HG02610 (cell line): ENCODE results near the gene C6orf52.
A peak's percentile ranks its signal among the peaks of the same experiment; 100 is the strongest.
"Not testable (repeated sequence)": the region's sequence is repeated elsewhere in the genome, so short reads cannot be mapped to it uniquely, and the experiment has no call there.

ENCODE experiments used
- ATAC-seq: cut with Tn5 transposase; IDR thresholded peaks from one replicate; pipeline ENCODE4 v1.9.1; 2021; ENCODE audit warnings: mild to moderate bottlenecking, moderate library complexity; ENCODE audit not compliant: unreplicated experiment

Gene C6orf52

DNA sequence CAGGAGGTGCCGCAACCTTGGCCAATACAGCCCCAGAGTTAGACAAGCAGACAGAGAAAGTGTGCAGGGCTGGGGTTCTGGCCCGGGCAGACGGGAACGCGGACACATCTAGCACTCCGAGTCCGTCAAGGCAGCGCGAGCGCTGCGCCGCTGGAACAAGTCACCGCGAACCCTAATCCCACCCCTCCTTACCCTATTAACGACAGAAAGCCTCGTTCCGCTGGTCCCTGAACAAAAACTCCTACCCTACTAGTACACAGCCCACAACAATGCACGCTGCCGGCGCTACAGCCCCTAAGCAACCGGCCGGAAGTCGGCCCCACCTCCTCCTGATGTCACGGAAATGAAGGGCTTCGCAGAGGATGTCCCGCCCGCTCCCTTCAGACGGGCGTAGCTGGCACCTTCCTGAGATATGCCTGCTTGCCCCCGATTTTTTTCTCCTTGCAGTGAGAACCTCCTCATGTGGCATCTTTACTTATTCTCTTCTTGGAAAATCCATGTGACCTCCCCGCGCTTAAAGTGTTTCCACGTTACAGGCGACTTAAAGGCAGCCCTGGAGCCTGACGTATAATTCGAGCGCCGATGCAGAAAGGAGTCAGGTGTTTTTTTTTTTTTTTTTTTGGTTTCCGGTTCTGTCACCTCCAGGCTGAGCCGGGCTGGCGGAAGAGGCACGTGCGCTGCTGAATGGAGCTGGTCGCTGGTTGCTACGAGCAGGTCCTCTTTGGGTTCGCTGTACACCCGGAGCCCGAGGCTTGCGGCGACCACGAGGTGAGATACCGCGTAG lies at the start of gene C6orf52, which contains the start of gene PAK1IP1:
C6orf52 (minus strand) TSS at position 315 of the 784 bp plus-strand sequence. CDS start 7,066 bp downstream, outside the sequence.
PAK1IP1 (plus strand) TSS at position 671 of the 784 bp plus-strand sequence; CDS start at position 685, 14 bp downstream.
- peak; percentile 99 for ATAC-seq

DNA sequence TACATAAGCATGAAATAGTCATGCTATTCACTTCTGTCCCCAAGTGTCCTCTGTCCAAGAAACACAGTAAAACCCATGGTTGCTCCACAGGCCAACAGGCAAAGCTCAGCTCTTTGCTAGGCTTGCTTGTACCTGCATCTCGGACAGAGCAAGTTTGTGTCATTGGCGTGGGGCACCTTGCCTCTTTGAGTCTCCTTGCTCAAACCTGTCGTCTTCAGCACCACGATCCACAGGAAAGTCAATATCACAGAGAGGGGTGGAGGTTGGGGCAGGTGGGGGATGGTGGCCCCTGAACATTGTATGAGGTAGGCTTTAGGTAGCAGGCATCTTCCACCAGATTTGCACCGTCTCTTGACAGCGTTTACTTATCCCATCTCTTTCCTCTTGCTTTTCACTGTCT lies 49.1 kb upstream of the C6orf52 start:
- ATAC-seq = no peak

DNA sequence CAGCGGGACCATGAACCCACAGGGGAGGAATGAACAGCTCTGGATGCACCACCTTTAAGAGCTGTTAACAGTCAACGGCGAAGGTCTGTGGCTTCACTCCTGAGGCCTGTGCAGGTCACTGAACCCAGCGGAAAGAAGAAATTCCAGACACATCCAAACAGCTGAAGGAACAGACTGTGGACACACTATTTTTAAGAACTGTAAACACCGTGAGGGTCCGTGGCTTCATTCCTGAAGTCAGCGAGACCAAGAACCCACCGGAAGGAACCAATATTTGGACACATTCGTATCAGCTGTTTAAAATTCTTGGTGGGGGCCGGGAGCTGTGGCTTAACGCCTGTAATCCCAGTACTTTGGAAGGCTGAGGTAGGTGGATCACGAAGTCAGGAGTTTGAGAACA lies 47.8 kb upstream of the C6orf52 start:
- no peak for ATAC-seq

DNA sequence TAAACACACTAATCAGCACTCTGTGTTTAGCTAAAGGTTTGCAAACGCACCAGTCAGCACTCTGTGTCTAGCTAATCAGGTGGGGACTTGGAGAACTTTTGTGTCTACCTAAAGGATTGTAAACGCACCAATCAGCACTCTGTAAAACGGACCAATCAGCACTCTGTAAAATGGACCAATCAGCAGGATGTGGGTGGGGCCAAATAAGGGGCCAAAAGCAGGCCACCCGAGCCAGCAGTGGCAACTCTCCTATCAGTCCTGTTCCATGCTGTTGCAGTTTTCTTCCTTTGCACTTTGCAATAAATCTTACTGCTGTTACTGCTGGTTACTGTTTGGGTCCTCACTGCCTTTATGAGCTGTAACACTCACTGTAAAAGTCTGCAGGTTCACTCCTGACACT lies 47.2 kb upstream of the C6orf52 start:
- ATAC-seq = not testable (repeated sequence)

DNA sequence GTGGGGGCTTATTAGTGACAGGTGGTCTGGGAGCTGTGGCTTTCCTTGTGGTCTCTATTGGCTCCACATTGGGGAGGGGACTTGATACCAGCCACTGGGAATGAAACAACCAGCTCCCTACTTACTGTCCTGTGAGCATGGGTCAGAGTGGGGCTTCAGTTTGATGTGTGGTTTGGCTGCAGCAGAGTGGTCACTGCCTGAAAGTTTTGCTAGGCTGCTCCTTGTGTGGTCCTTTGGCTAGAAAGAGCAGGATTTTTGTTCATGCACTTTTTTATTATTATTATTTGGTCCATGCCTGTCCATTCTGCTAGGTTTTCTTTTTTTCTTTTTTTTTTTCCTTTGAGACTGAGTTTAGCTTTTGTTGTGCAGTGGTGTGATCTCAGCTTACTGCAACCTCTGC lies 45.6 kb upstream of the C6orf52 start:
- no peak for ATAC-seq

DNA sequence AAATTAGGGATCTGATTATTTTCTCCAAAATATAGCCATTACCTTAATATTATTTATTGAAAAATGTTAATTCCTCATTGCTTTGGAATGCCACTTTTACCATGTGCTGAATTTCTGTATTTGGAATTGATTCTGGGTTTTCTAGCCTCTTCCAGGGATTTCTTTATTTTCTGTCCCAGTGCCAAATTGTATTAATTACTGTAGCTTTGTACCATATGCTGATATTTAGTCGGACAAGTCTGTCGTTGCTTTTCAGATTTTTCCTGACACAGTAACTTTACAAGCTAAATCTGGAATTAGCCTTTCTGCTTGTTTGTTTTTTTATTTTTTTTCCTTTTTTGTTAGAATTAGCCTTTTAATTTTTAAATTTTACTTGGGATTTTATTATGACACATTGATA lies 42.3 kb upstream of the C6orf52 start:
- no peak for ATAC-seq

DNA sequence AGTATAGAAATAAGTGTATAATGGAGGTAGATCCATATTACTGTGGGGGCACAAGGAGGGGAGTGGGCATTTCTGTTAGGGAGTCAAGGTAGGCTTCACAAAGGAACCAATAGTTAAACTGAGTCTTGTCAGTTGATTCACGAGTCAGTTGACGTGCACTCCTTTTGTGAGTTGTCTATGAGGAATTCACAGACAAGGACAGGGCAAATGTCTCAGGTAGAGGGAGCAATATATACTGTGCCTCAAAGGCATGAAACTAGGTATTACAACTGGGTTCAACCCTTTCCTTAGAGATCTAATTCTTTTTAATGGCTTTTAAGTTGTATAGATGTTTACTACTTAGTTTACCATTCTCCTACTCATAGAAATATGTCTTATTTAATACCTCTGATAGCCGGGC lies 39.4 kb upstream of the C6orf52 start:
- no peak for ATAC-seq

DNA sequence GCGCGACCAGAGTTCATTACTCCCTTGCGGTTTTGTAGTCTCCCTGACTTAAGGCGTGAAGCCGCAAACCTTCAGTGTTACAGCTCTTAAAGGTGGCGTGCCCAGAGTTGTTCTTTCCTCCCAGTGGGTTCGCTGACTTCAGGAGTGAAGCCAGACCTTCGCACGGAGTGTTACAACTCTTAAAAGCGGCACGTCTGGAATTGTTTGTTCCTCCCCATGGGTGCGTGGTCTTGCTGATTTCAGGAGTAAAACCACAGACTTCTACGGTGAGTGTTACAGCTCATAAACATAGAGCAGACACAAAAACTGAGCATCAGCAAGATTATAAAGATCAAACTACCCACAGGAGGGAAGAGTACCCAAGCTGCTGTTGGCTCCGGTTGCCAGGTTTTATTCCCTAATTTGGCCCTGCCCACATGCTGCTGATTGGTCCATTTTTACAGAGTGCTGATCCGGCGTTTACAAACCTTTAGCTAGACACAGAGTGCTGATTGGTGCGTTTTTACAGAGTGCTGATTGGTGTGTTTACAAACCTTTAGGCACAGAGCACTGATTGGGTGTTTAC lies 38.8 kb upstream of the C6orf52 start:
- ATAC-seq = no peak

DNA sequence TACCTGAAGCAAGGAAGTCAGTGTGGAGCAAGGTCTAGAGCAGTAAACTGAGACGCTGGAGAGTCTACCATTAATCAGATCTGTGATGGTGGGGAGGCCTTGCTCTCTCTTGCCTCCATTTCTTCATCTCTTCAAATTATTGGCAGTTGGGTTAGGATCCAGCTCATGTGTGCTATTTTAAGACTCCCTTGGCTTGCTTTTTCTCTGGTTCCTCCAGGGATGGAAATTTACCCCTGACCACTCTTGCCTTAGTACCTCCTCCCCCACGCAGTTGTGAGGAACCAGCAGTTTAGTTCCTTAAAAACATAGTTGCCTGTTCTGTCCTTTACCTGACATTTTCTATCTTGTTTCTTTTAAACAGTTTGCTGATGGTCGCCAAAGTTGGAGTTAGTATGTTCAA lies 35.8 kb upstream of the C6orf52 start:
- ATAC-seq = no peak

DNA sequence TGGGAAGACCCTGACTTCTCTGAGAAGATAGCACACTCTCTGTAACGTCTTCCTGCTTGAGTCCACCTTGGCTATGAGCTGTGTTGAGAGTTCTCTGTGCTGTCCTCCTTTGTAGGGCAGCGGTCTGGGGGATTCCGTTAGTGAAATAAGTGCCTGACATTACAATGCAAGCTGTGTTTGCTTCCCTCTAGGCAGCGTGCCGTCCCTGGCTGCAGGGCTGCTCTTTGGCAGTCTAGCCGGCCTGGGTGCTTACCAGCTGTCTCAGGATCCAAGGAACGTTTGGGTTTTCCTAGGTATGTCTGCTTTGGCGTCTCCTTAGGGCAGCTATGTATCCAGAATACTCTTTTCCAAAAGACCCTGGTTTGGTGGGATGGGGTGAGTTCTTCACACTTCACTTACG lies 31.3 kb upstream of the C6orf52 start:
- no peak for ATAC-seq

DNA sequence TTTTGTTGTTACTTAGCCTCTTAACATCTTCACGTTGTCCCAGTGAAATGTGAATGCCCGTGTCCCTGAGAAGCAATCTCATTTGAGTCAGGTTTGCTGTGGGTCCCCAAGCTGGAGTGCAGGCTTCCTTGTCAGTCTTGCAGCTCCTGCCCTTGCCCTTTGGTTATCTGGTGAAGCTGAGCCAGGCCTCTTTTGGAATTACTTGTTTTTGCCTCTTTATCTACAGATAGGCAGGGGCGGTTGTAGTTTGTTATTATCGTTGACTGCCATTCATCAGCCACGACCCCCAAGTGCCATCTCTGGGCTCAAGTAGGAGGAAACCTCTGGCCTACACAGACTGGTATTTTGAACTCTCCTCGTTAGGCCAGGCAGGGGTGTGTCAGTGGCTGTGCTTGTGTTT lies 30.6 kb upstream of the C6orf52 start:
- ATAC-seq = no peak

DNA sequence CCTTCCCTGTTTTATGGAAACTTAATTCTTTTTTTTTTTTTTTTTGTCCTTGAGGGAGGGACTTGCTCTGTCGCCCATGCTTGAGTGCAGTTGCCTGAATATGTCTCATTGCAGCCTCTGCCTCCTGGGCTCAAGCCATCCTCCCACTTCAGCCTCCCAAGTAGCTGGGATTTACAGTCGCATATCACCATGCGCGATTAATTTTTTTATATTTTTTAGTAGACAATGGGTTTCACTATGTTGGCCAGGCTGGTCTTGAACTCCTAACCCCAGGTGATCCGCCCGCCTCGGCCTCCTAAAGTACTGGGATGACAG lies 29.1 kb upstream of the C6orf52 start:
- no peak for ATAC-seq

DNA sequence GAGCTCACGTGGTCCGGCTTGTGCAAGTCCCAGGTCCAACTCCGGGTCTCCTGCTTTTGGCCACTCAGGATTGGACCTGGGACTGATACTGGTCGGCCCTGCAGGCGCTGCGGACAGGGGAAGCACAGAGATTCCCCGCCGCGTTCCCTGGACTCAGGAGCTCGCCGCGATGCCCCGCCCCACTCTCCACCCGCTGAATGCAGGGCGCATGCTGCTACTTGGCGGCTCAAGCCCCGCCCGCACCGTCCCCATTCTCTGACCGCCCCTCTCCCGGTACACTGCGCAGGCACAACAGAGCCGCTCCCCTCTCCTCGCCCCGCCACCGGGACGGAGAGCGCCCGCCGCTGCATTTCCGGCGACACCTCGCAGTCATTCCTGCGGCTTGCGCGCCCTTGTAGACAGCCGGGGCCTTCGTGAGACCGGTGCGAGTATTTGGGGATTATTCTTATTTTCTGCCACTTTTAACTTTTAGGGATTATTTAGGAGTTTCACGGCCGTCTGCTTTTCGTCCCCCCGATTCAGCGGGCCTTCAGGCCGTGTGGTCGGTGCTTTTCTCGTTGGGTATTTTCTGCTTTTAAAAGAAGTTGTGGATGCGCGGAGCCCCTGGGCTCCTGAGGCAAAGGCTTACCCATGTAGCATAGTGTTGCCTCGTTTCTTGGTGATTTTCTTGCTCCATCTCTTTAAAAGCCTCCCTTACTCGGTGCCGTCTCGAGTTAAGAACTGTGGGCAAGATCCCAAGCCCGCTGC lies 28.6 kb upstream of the C6orf52 start, which contains the start of gene TMEM14C:
TMEM14C (plus strand) TSS at position 251 of the 747 bp plus-strand sequence. CDS start 1,544 bp downstream, outside the sequence.
- peak; percentile 97 for ATAC-seq

DNA sequence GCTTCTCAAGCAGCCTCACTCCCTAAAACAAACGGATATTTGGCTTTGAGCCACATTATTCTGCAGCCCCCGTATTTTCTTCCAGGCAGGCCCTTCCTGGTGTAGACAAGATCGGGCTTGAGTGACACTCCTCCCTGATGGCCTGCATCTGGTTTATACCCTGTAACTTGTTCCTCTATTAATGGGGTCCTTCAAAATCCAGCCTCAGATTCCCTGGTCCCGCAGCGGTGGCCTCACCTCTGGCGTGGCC lies 28.1 kb upstream of the C6orf52 start:
- ATAC-seq = no peak

DNA sequence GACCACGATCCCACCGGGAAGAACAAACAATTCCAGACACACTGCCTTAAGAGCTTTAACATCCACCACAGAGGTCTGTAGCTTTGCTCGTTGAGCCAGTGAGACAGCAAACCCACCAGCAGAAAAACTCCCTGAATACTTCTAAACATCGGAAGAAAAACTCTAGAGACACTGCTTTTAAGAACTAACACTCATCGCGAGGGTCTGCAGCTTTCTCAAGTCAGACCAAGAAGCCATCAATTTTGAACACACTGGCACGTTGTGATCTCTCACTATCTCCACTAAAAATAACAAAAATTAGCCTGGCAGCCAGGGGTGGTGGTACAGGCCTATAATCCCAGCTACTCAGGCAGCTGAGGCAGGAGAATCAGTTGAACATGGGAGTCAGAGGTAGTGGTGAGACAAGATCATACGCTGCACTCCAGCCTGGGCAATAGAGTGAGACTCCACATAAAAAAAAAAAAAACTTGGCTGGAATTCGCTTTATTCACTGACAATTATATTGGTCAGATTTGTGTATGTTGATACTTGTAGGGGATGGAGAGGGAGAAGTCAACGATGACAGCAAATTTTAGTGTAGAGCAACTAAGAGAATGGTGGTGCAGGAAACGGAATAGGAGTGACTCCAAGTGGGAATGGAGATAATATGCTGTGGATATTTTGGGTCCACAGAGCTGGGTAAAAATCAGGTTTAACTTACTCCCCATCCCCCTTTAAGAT lies 27.6 kb upstream of the C6orf52 start:
- no peak for ATAC-seq

DNA sequence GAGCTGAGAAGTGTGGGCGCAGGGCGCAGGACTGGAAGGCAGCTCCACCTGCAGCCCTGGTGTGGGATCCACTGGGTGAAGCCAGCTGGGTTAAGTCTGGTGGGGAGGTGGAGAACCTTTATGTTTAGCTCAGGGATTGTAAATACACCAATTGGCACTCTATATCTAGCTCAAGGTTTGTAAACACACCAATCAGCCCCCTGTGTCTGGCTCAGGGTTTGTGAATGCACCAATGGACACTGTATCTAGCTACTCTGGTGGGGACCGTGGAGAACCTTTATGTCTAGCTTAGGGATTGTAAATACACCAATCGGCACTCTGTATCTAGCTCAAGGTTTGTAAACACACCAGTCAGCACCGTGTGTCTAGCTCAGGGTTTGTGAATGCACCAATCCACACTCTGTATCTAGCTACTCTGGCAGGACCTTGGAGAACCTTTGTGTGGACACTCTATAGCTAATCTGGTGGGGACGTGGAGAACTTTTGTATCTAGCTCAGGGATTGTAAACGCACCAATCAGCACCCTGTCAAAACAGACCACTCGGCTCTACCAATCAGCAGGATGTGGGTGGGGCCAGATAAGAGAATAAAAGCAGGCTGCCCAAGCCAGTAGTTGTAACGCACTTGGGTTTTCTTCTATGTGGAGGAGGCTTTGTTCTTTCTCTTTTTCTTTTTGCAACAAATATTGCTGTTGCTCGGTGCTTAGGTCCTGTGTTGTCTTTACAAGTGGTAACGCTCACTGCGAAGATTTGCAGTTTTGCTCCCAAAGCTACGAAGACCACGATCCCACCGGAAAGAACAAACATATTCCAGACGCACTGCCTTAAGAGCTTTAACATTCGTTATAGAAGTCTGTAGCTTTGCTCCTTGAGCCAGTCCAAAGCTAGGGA lies 26.8 kb upstream of the C6orf52 start:
- ATAC-seq = not testable (repeated sequence)

DNA sequence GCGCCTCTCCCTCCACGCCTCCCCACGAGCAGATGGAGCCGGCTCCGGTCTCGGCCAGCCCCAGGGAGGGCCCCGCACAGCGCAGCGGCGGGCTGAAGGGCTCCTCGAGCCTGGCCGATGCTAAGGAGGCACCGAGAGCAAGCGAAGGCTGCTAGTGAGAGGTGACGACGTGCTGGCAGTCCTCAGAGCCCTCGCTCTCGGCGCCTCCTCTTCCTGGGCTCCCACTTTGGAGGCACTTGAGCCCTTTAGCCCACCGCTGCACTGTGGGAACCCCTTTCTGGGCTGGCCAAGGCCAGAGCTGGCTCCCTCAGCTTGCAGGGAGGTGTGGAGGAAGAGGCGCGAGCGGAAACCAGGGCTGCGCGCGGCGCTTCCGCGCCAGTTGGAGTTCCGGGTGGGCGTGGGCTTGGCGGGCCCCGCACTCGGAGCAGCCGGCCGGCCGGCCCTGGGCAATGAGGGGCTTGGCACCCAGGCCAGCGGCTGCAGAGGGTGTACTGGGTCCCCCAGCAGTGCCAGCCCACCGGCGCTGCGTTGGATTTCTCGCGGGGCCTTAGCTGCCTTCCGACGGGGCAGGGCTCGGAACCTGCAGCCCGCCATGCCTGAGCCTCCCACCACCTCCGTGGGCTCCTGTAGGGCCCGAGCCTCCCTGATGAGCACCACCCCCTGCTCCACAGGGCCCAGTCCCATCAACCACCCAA lies 26.0 kb upstream of the C6orf52 start:
- ATAC-seq = peak; percentile 33

DNA sequence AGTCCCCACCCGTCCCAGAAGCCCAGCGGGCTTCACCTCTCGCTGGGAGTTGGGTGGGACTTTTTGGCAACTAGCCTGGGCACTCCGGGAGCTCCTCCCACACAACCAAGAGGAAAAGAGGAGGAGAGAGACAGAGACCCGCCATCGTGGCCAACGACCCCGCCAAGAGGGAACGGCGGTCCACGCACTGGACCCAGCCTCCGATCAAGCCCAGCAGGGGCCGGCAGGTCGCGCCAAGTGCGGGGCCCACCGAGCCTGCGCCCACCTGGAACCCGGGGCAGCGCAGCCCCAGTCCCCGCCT lies 25.5 kb upstream of the C6orf52 start:
- ATAC-seq = no peak

DNA sequence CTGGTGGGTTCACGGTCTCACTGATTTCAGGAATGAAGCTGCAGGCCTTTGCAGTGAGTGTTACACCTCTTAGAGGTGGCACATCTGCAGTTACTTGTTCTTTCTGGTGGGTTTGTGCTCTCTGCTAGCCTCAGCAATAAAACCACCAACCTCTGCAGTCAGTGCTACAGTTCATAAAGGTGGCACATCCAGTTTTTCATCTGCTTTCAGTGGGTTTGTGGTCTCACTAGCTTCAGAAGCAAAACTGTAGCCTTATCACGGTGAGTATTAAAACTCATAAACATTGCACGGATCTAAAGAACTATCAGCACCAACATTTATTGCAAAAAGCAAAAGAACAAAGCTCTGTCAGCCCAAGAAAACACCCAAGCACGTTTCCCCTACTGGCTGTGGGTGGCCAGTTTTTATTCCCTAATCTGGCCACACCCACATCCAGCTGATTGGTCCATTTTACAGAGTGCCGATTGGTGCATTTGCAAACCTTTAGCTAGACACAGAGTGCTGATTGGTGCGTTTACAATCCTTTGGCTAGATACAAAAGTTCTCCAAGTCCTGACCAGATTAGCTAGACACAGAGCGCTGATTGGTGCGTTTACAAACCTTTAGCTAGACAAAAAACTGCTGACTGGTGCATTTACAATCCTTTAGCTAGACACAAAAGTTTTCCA lies 25.0 kb upstream of the C6orf52 start:
- ATAC-seq = no peak

DNA sequence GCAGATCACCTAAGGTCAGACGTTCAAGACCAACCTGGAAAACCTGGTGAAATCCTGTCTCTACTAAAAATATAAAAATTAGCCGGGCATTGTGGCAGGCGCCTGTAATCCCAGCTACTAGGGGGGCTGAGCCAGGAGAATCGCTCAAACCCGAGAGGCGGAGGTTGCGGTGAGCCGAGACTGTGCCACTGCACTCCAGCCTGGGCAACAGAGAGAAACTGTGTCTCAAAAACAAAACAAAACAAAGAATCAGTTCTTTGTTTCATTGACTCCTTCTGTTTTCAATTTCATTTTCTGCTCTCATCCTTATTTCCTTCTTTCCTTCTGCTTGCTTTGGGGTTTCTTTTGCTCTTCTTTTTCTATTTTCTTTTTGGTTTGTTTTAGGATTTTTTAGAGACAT lies 19.5 kb upstream of the C6orf52 start:
- no peak for ATAC-seq
